ENCODE measurements around the gene PNMA8C. TPM values are rescaled to one million over a fixed set of nuclear protein-coding genes. Genes with fewer than 3 reads are reported as not detected.
A peak's percentile ranks its signal among the peaks of the same experiment; 100 is the strongest.

PNMA8C gene
- total and polyA plus RNA-seq, 7 donors: 0.01 TPM; not detected in 6

DNA sequence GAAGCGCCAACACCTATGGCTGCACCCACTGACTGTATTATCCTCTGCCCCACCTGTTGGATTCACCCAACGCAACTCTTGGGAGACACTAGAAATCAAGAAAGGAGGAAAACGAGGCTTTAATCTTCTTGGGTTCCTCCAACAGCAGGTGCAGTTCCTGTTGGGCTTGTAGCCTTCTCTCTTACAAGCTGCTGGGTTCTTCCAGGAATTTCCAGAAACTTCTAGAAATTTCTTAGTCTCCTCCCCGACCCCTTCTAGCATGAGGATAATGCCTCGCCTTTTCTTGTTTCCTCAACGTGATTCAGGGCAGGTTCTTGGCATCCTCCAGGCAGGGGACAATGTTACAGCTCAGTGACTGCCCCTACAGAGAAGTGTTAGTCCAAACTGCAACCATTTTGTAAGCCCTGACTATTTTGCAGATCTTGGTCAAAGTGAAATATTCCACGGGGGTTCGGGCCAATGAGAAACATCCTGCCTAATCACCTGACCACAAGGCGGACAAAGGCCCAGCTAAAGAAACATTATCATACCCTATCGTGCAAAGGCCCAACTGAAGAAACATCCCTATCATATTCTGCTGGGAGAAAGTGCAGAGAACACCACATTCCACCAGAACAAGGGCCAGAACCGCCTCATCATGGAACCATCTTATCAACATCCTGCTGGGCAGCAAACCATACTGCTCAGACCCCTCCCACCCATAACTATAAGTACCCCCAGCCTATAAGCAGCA is 43.2 kb upstream of the PNMA8C start:
- TF ChIP-seq, protein P1, sequence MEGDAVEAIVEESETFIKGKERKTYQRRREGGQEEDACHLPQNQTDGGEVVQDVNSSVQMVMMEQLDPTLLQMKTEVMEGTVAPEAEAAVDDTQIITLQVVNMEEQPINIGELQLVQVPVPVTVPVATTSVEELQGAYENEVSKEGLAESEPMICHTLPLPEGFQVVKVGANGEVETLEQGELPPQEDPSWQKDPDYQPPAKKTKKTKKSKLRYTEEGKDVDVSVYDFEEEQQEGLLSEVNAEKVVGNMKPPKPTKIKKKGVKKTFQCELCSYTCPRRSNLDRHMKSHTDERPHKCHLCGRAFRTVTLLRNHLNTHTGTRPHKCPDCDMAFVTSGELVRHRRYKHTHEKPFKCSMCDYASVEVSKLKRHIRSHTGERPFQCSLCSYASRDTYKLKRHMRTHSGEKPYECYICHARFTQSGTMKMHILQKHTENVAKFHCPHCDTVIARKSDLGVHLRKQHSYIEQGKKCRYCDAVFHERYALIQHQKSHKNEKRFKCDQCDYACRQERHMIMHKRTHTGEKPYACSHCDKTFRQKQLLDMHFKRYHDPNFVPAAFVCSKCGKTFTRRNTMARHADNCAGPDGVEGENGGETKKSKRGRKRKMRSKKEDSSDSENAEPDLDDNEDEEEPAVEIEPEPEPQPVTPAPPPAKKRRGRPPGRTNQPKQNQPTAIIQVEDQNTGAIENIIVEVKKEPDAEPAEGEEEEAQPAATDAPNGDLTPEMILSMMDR (IDR thresholded peaks at IDR 0.05): no peak
- intact Hi-C loops (cut with DNase I): no loop called here
- H3K4me1 ChIP-seq: peaks cover 3% of the 10 kb centered on the region
- H3K4me3 ChIP-seq: peak overlapping the region; percentile 56
- no peaks in the 10 kb centered on the region for H3K36me3 ChIP-seq (ENCODE audit: insufficient read depth in 1 of 2, low read depth in 1 of 2)
- peak overlapping the region; percentile 6 for H3K27ac ChIP-seq
- ATAC-seq: no peak
- H3K27me3 ChIP-seq (ENCODE audit: insufficient read depth in 3 of 3, low read length in 2 of 3): peaks cover 0 to 35% (median 17%) of the 10 kb centered on the region in 3 donors
- WGBS, 3 donors: 43 to 49% (median 47%) methylated on average over 11 of the region's 11 CpGs
- no peak for DNase-seq
- no peaks in the 10 kb centered on the region for H3K9me3 ChIP-seq

DNA sequence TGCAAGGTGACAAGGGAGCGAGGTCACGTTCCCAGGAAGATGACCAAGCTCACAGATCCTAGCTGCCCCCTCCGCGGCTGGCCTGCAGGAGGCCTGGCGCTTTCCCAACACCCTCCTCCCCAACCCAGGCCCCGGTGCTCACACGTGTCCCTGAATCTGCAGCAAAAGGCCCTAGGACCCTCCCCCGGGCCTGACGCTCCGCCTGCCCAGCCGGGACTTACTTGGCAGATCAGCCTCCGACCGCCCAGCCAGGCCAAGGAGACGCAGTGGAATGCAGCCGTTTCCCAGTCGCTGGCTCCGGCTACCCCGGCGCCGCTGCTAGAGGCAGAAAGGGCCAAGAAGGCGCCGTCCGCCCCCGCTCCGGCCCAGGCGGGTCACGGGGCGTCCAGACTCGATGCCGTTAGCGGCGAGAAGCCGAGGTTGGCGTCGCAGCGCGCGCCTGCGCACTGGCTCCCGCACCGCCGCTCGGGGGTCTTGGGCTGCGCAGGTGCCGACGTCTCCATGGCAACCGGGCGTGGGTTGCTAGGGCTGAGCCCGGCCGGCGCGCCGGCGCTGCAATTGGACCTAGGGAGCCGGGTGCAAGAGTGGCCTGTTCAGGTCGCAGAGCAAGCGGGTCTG is 42.5 kb upstream of the PNMA8C start, which contains the start of gene PNMA8A:
PNMA8A (minus strand) TSS at position 448 of the 618 bp plus-strand sequence. CDS start 528 bp downstream, outside the sequence.
- Histone ChIP-seq H3K4me1 (peaks cover 3% of the 10 kb centered on the region), H3K9me3 (no peaks in the 10 kb centered on the region), H3K27me3 (ENCODE audit: insufficient read depth in 3 of 3, low read length in 2 of 3) (peaks cover 0 to 32% (median 17%) of the 10 kb centered on the region in 3 donors), H3K4me3 (peak within 1 kb of the TSS; percentile 56), H3K27ac (peak within 1 kb of the TSS; percentile 6), H3K36me3 (ENCODE audit: insufficient read depth in 1 of 2, low read depth in 1 of 2) (no peaks in the 10 kb centered on the region)
- WGBS, 3 donors: 2 to 3% (median 2%) methylated on average over 55 to 57 of the region's 57 CpGs
- intact Hi-C loops (cut with DNase I): no loop called here
- DNase-seq: peak; percentile 79 to 83
- TF ChIP-seq, protein P1 (IDR thresholded peaks at IDR 0.05): no peak
- peak; percentile 73 to 85 (median 82) for ATAC-seq

DNA sequence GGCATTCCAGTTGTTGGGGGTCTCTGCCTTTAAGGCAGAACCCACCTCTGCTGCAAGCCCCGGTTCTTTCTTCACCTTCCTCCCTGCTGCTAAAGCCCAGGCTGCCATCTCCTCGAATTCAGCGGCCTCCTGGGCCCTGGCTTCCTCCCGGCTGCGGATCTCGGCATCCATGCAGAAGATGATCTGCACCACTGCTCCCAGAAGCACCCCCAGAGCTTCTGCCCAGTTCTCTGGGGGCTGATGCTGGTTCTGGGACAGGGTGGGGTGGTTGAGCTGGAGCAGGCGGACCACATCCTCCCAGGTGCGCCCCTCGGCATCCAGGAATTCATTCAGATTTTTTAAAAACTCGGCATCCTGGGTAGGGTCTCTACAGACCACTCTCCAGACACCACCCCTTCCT is 41.6 kb upstream of the PNMA8C start:
- no peak overlapping the region for H3K27ac ChIP-seq
- TF ChIP-seq, protein P1 (IDR thresholded peaks at IDR 0.05): no peak
- DNase-seq: no peak
- WGBS, 3 donors: 77 to 86% (median 84%) methylated on average over 10 of the region's 10 CpGs
- no peak overlapping the region for H3K4me3 ChIP-seq
- no peaks in the 10 kb centered on the region for H3K36me3 ChIP-seq (ENCODE audit: insufficient read depth in 1 of 2, low read depth in 1 of 2)
- peaks cover 0 to 32% (median 17%) of the 10 kb centered on the region in 3 donors for H3K27me3 ChIP-seq (ENCODE audit: insufficient read depth in 3 of 3, low read length in 2 of 3)
- no peak for ATAC-seq
- peaks cover 3% of the 10 kb centered on the region for H3K4me1 ChIP-seq
- no peaks in the 10 kb centered on the region for H3K9me3 ChIP-seq
- intact Hi-C loops (cut with DNase I): no loop called here

DNA sequence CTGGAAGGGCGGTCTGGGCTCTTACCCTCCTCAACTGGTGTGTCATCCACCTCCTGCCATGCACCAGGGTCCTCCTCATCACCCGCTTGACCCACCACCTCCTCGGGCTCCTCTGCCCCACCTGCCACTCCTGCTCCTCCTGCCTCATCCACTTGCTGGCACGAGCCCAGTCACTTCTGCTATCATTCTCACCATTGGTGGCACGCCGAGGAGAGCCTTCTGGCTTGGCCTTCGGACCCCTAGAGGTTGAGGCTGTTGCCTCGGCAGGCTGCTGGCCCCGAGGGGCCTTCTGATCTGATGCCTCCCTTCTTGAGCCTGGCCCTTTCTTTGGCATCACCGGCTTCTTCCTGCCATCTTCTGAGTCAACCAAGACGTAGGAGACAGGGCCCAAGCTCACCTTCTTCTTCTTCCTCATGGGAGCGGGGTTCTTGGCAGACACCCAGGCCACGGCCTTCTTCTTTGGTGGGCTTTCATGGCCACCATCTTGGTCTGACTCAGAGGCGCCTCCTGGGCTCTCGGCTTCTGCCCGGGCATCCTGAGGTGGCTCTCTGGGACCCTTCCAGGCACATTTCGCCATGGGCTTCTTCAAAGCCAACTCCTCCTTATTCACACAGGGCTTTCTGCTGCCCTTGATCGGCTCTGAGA is 40.9 kb upstream of the PNMA8C start:
- no peaks in the 10 kb centered on the region for H3K9me3 ChIP-seq
- ATAC-seq (no peak), DNase-seq (no peak)
- intact Hi-C loops (cut with DNase I): no loop called here
- no peak overlapping the region for H3K27ac ChIP-seq
- 95 to 98% (median 96%) methylated on average over 18 of the region's 18 CpGs for WGBS, 3 donors
- peaks cover 0 to 35% (median 17%) of the 10 kb centered on the region in 3 donors for H3K27me3 ChIP-seq (ENCODE audit: insufficient read depth in 3 of 3, low read length in 2 of 3)
- H3K4me3 ChIP-seq: no peak overlapping the region
- no peaks in the 10 kb centered on the region for H3K36me3 ChIP-seq (ENCODE audit: insufficient read depth in 1 of 2, low read depth in 1 of 2)
- TF ChIP-seq, protein P1 (IDR thresholded peaks at IDR 0.05): no peak
- H3K4me1 ChIP-seq: peaks cover 3% of the 10 kb centered on the region
